NCI-H82 treated with DMSO at 0.1 percent for 48 hours (cell line): ENCODE measurements around the gene ARHGEF4.

Experiments used
- DNase-seq: peaks from one replicate; lab custom pipeline; 2025; ENCODE audit not compliant: unreplicated experiment; lab: John Stamatoyannopoulos, UW

Gene ARHGEF4

DNA sequence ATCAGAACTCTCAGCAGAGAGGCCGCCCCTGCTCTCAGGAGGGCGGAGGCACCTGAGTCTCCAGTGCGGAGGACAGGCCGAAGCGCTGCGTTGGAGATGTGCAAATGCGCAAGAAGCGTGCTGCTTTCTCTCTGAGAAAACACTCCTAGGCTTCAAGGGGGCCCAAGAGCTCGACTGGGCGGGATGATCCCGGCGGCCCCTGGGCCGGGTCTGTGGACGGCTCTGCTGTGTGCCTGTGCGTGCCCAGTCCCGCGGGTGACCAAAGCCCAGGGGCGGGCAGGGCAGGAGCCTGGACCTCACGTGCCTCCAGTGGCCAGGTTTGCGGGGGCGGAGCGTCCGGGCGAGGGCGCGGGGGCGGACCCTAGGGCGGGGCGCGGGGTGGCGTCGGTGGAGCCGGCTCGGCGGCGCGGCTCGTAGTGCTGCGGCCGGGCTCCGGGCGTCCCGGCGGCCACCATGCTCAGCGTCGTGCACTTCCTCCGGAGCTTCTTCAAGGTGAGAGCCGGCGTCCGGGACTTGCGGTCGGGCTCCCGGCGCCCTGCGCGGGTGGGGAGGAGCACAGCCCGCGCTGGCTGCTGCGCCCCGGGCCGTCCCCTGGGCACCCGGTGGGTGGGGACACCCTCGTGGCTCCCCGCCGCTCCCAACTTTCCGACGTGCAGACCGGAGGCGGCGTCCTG lies at the start of gene ARHGEF4:
ARHGEF4 (plus strand) TSS at position 414 of the 674 bp plus-strand sequence; CDS start at position 454, 40 bp downstream.
- no peak for DNase-seq

GRCh38 chr2:130787841-130788240 lies 48.9 kb upstream of the ARHGEF4 start:
- no peak for DNase-seq

GRCh38 chr2:130790312-130790711 lies 46.4 kb upstream of the ARHGEF4 start:
- DNase-seq: no peak

- no peak for DNase-seq
Measured at GRCh38 chr2:130790804-130791616, 45.7 kb upstream of the ARHGEF4 start.

GRCh38 chr2:130791617-130791939 lies 45.1 kb upstream of the ARHGEF4 start:
- no peak for DNase-seq

GRCh38 chr2:130795431-130795830 lies 41.3 kb upstream of the ARHGEF4 start:
- DNase-seq: no peak

- DNase-seq: no peak
Measured at GRCh38 chr2:130796290-130796689, 40.4 kb upstream of the ARHGEF4 start.

- peak; percentile 74 for DNase-seq
Measured at GRCh38 chr2:130797493-130798435, 39.0 kb upstream of the ARHGEF4 start.

- DNase-seq: no peak
Measured at GRCh38 chr2:130798472-130799218, 38.1 kb upstream of the ARHGEF4 start.

DNA sequence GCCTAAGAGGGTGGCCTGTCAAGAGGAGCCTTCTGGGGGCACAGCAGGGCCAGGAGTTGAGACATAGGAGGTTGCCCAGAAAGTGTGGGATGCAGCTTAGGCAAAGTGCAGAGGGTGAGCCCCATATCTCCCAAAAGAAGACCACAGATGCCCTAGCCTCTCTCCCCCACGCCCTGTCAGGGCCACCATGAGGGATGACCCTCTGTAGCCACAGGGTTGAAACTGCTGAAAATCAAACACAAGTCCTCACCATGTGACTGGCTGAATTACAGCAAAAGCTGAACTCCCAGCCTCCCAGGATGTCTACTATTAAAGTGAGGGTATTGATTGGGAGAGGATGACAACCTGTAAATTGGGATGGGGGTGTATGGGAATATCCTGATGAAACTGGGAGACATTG lies 37.4 kb upstream of the ARHGEF4 start:
- no peak for DNase-seq

DNA sequence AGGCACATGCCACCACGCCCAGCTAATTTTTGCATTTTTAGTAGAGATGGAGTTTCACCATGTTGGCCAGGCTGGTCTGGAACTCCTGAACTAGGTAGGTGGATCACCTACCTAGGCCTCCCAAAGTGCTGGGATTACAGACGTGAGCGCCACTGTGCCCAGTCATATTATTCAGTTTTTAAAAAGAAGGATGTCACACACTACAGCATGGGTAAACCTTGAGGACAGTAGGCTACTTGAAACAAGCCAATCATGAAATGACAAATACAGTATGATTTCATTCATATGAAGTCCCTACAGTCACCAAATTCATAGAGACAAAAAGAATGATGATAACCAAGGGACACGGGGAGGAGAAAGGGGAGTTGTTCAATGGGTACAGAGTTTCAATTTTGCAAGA lies 31.1 kb upstream of the ARHGEF4 start:
- no peak for DNase-seq

DNA sequence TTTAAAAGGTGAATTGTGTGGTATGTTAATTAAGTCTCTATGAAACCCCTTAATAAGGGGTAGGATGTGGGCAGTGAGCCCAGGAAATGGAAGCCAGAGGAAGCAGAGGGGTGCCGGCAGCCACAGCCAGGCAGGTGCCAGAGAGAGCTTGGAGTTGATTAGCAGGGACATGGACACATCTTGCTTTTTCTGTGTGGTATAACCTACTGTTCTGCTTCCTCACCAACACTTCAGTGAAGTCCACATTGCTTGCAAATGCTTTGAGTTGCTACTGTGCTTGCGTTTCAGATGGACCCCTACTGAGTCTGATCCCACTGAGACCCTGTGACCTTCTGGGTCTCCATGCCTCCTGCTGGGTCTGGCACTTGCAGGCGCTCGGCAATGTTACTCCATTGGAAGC lies 30.3 kb upstream of the ARHGEF4 start:
- no peak for DNase-seq

GRCh38 chr2:130807659-130808385 lies 28.9 kb upstream of the ARHGEF4 start:
- DNase-seq: no peak

DNA sequence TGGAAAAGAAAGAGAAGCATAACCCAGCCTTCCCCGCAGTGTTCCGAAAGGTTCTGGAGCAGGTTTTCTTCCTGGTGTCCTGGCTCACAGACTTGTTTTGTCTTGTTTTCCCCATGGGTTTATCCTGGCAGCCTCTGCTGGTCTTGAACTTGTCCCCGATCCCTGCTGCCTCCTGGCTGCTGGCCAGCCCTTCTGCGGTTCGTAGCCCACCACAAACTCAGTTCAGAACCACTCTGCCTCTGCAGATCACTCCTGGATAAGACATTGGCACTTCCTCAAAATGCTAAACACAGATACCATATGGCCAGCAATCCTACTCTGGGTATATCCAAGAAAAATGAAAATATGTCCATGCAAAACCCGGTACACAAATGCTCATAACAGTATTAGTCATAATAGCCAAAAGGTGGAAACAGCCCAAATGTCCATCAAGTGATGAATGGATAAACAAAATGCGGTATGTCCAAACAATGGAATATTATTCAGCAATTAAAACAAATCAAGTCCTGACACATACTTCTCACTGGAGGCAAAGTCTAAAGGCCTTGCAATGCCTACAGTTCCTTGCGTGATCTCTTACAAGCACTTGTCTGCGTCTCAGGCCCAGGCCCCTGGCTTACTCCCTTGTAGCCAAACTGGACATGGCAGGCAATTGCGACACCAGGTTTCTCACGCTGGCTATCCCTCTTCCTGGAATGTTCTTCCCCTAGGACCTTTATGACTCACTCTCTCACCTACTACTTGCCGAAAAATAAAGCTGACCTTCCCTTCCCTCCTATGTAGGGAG lies 28.0 kb upstream of the ARHGEF4 start:
- no peak for DNase-seq

DNA sequence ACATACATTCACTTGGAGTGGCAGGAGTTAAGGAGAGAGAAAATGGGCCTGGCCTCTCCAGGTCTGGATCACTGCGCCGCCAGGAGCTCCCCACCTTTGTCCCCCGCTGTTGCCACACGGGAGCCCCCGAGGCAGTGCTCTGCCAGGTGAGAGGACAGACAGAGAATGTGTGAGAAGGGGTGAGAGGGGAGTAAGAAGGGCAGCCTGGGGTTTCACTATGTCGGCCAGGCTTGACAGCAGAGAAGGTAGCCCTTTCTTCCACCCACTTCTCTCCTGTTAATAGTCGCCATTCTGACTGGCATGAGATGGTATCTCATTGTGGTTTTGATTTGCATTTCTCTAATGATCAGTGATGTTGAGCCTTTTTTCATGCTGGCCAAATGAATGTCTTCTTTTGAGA lies 26.2 kb upstream of the ARHGEF4 start:
- DNase-seq: no peak

DNA sequence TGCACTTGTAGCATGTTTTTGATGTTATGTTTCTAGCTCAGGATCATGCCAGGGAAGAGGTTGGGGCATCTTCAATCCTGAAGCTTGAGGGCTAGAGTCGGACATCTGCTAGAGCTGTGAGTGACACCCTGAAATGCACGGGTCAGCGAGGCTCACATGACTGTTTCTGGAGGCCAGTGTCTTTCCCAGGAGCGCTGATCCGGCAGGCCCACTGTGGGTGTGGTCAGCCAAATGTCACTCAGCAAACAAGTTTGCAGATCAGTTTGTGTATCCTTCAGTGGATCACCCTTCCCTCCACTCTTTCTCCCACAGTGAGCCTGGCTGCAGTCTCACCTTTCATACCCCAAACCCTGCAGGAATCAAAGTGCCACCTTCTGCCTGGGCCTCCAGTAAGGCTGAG lies 23.0 kb upstream of the ARHGEF4 start:
- DNase-seq: no peak

DNA sequence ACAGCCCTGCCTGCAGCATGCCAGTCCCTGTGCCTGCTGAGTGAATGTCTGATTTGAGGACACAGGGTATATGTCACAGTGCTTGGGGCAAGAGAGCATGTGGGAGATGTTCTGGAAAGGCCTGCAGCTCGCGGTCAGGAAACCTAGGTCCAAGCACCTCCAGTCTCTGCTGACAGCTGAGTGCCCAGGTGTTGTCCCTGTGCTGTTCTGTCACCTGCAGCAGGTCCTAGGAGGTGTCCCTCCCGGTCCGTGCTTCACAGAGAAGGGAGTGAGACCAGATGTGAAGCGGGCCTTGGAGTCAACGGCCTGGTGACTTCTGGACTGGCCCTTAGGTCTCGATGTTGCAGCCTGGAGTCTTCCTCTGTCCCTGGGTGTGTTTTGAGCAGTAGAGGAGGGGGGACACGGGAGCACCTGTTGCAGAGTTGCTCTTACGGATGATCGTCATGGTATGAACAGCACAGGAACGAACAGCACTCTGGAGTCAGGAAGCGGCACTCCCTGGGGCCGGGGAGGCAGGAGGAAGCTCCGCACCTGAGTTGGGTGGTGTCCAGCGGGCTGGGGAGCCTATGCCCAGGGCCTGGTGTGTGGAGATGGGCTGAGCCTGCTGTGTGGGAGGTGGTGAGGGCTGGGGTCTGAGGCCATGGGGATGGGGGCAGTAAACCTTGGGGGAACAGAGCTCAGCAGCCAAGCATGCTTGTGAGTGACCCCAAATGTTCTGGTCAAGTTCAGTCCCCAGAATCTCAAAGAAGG lies 21.6 kb upstream of the ARHGEF4 start:
- no peak for DNase-seq

GRCh38 chr2:130818809-130819208 lies 17.9 kb upstream of the ARHGEF4 start:
- DNase-seq: no peak

DNA sequence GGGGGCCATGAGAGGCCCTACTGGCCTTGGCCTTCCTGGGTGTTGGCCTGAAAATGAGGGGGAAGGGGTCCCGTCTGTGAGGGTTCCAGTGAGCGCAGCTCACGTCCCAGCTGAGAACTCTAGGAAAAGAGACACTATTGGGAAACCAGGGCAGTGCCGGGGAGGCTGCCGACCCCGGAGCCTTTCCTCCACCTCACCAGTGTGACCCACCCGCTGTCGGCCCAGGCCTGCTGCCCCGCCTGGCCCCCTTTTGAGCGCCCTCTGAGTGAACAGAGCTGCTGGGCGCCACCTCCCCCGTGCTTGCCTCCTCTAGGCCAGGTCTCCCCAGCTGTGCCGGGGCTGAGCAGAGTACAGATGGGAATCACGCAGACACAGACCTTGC lies 17.5 kb upstream of the ARHGEF4 start:
- no peak for DNase-seq
